Kidney (tissue), 14 donors: ENCODE results near the gene RAB40B. TPM values are rescaled to one million over a fixed set of nuclear protein-coding genes. Genes with fewer than 3 reads are reported as not detected.

Experiments used
- DNase-seq, 5 donors: peaks; one replicate each; pipeline ENCODE4 v3.0.0-alpha.2; 2013 to 2020
- FAIRE-seq: peaks from 2 replicates; lab custom pipeline; 2012; peaks lifted over from hg19 to GRCh38; lab: Jason Lieb, UNC
- H3K27ac ChIP-seq, 2 donors: one replicate each; pipeline ENCODE4 v1.7.0; 2013; ENCODE audit warnings: low read depth in 2 of 2, low read length in 2 of 2, inconsistent platforms in 1 of 2
- H3K27me3 ChIP-seq: one replicate; pipeline ENCODE4 v1.7.1; 2013; ENCODE audit warnings: low read length, inconsistent platforms; ENCODE audit not compliant: control insufficient read depth, insufficient read depth
- H3K36me3 ChIP-seq, 3 donors: one replicate each; pipeline versions ENCODE4 v1.7.0 to v1.7.1; 2013; ENCODE audit warnings: low read length in 3 of 3, control low read depth in 1 of 3, inconsistent platforms in 1 of 3; ENCODE audit not compliant: insufficient read depth in 3 of 3, control insufficient read depth in 2 of 3
- H3K4me1 ChIP-seq, 3 donors: one replicate each; pipeline versions ENCODE4 v1.7.0 to v1.7.1; 2013; ENCODE audit warnings: low read length in 3 of 3, inconsistent platforms in 1 of 3, low read depth in 1 of 3; ENCODE audit not compliant: control insufficient read depth in 2 of 3, insufficient read depth in 2 of 3
- H3K4me3 ChIP-seq, 3 donors: one replicate each; pipeline versions ENCODE4 v1.7.0 to v1.8.1; 2013; ENCODE audit warnings: low read length in 3 of 3, control low read depth in 1 of 3, inconsistent platforms in 1 of 3
- H3K9ac ChIP-seq, 3 donors: one replicate each; pipeline versions ENCODE4 v1.7.0 to v1.7.1; 2013; ENCODE audit warnings: low read length in 3 of 3, control low read depth in 1 of 3, inconsistent platforms in 1 of 3
- H3K9me3 ChIP-seq, 3 donors: one replicate each; pipeline versions ENCODE4 v1.7.0 to v1.7.1; 2013; ENCODE audit warnings: low read length in 3 of 3, control low read depth in 1 of 3, inconsistent platforms in 1 of 3; ENCODE audit not compliant: control insufficient read depth in 2 of 3, insufficient read depth in 1 of 3
- intact Hi-C: fragments of 100-400 bp; cut with DNase I; formaldehyde crosslinking; loops from one replicate; pipeline ENCODE4 v1.11.1; 2022
- polyA plus RNA-seq: library from polyadenylated mRNA; stranded (reverse); fragments of 350-450 nt; fragmentation: Illumina TruSeq; extraction: RNeasy Lipid Tissue Mini Kit (QIAGEN cat#74804); gene quantifications from one replicate; pipeline ENCODE4 v1.2.3, GENCODE V29; 2014; ENCODE audit warnings: low read depth, low replicate concordance; ENCODE audit not compliant: insufficient read depth
- total RNA-seq: library from RNA; stranded (reverse); fragmentation: NEBNext Ultra II Directional; extraction: Animal tissue kit (Norgen Biotek cat#: 25700); gene quantifications from one replicate; pipeline ENCODE4 v1.2.1, GENCODE V29; 2021
- TF ChIP-seq, protein P1 (sequence below): IDR thresholded peaks from 3 replicates; pipeline ENCODE4 v1.5.1; 2012; ENCODE audit warnings: mild to moderate bottlenecking, moderate library complexity, borderline replicate concordance; ENCODE audit not compliant: insufficient read depth; ENCODE audit errors: extremely low read depth
- donor health status: control.
- donor health status: control.
- donor health status: control.
- donor health status: control.
- donor health status: control.
- donor health status: DM: yes; HTN: yes; CAD: no.
- donor health status: Normal renal cell carcinoma (clear cell type).

RAB40B gene
- total and polyA plus RNA-seq, 2 donors from 2014 or later: 21.7 to 36.1 TPM

DNA sequence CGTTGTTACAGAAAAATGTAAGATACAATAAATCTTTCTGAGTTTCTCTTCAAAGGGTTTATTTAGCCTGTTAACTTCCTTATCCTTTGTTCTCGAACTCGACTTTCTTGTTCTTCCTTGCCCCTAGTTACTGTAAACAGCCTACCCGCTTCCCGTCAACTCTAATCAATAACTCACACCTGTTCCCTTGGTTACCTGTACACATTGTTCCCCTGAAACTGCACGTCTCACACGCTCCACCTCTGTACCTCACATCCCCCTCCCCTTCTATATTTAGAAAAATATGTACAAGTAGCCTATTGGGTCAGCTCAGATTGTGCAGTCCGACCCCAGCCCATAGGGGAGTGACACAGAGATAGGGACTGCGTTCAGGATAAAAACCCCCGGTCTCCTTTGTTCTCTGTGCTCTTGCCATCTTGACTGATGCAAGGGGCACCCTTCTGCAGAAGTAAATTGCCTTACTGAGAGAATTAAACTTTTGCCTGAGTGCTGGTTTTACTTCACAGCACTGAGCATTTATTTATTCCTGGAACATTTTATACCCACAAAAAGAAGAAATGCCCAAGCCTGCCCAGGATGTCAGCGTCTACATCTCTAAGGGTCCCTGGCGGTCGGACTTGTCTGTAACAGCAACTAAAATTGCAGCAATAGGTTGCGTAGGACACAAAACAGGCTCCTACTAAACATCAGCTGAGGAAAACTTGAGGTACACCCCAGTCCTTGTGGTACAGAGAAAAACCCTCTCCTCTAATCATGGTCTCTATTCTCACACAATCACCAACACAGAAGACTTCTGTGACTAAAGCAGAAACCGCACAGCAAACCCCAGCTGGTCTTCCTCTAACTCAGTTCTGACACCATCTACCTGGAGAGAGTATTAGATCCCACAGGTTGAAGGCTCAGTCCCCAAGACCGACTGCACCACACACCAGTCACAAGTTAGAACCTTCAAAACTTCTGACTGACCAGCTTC is 61.6 kb downstream of the RAB40B start:
- Histone ChIP-seq H3K27me3 (no peaks in the 10 kb centered on the region), H3K4me1 (no peaks in the 10 kb centered on the region), H3K4me3 (no peak overlapping the region), H3K9me3 (no peaks in the 10 kb centered on the region), H3K36me3 (peaks cover 4 to 5% (median 4%) of the 10 kb centered on the region in 3 donors), H3K9ac (no peak overlapping the region), H3K27ac (no peak overlapping the region)
- DNase-seq (peak in 3 of 5 donors; percentile 16 to 41 (median 39)), FAIRE-seq (no peak)
- TF ChIP-seq, protein P1, sequence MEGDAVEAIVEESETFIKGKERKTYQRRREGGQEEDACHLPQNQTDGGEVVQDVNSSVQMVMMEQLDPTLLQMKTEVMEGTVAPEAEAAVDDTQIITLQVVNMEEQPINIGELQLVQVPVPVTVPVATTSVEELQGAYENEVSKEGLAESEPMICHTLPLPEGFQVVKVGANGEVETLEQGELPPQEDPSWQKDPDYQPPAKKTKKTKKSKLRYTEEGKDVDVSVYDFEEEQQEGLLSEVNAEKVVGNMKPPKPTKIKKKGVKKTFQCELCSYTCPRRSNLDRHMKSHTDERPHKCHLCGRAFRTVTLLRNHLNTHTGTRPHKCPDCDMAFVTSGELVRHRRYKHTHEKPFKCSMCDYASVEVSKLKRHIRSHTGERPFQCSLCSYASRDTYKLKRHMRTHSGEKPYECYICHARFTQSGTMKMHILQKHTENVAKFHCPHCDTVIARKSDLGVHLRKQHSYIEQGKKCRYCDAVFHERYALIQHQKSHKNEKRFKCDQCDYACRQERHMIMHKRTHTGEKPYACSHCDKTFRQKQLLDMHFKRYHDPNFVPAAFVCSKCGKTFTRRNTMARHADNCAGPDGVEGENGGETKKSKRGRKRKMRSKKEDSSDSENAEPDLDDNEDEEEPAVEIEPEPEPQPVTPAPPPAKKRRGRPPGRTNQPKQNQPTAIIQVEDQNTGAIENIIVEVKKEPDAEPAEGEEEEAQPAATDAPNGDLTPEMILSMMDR: no peak
- intact Hi-C loops: no loop called here

- Histone ChIP-seq H3K4me1 (no peaks in the 10 kb centered on the region), H3K4me3 (no peak overlapping the region), H3K36me3 (peaks cover 2 to 7% (median 4%) of the 10 kb centered on the region in 3 donors), H3K9ac (no peak overlapping the region), H3K9me3 (no peaks in the 10 kb centered on the region), H3K27me3 (no peaks in the 10 kb centered on the region), H3K27ac (no peak overlapping the region)
- TF ChIP-seq, protein P1: no peak
- intact Hi-C loops: no loop called here
- DNase-seq (no peak), FAIRE-seq (no peak)
These were observed 65.2 kb downstream of the RAB40B start for GRCh38 chr17:82633343-82633742.

DNA sequence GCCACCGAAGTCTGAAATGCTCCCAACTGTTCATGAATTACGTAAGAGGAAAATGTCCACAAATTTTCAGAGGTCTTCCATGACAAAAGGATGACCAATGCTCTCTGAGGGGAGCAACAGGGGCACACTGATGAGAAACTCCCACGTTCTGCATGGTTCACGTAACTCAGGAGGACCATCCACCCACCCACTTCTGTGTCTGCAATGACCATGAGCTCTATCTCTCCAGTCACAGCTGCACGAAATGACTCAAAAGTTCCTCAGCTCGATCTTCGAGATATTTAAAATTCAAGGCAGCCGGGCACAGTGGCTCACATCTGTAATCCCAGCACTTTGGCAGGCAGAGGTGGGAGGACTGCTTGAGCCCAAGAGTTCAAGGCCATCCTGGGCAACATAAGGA is 66.0 kb downstream of the RAB40B start:
- Histone ChIP-seq H3K4me1 (no peaks in the 10 kb centered on the region), H3K27me3 (no peaks in the 10 kb centered on the region), H3K4me3 (no peak overlapping the region), H3K9ac (no peak overlapping the region), H3K9me3 (no peaks in the 10 kb centered on the region), H3K36me3 (peaks cover 2 to 9% (median 4%) of the 10 kb centered on the region in 3 donors), H3K27ac (no peak overlapping the region)
- peak in 1 of 5 donors; percentile 1 for DNase-seq
- TF ChIP-seq, protein P1: no peak
- no peak for FAIRE-seq
- intact Hi-C loops: no loop called here
